ENCODE measurements around the gene FITM1.
A peak's percentile ranks its signal among the peaks of the same experiment; 100 is the strongest.

Gene FITM1

DNA sequence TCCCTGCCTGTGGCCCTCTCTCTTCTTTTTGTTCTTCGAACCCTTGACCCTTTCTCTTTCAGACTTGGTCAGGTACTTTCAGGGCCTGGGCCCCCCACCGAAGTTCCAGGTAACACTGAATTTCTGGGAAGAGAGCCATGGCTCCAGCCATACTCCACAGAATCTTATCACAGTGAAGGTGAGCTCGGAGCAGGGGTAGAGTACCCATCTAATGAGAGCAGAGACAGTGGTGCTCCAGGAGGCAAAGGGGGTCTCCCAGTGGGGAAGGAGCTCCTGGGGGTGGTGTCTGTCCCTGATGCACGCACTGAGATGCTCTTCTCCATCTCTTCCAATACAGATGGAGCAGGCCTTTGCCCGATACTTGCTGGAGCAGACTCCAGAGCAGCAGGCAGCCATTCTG lies 35.3 kb downstream of the FITM1 start:
- no peak for TF ChIP-seq POLR2AphosphoS5 (IDR thresholded peaks at IDR 0.05; ENCODE audit: low read depth)
- TF ChIP-seq, protein P1, sequence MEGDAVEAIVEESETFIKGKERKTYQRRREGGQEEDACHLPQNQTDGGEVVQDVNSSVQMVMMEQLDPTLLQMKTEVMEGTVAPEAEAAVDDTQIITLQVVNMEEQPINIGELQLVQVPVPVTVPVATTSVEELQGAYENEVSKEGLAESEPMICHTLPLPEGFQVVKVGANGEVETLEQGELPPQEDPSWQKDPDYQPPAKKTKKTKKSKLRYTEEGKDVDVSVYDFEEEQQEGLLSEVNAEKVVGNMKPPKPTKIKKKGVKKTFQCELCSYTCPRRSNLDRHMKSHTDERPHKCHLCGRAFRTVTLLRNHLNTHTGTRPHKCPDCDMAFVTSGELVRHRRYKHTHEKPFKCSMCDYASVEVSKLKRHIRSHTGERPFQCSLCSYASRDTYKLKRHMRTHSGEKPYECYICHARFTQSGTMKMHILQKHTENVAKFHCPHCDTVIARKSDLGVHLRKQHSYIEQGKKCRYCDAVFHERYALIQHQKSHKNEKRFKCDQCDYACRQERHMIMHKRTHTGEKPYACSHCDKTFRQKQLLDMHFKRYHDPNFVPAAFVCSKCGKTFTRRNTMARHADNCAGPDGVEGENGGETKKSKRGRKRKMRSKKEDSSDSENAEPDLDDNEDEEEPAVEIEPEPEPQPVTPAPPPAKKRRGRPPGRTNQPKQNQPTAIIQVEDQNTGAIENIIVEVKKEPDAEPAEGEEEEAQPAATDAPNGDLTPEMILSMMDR (IDR thresholded peaks at IDR 0.05; ENCODE audit: insufficient read depth, low read length), result no peak
- no peak for TF ChIP-seq GABPA (IDR thresholded peaks at IDR 0.05; ENCODE audit: low read depth)
- TF ChIP-seq, protein P2, sequence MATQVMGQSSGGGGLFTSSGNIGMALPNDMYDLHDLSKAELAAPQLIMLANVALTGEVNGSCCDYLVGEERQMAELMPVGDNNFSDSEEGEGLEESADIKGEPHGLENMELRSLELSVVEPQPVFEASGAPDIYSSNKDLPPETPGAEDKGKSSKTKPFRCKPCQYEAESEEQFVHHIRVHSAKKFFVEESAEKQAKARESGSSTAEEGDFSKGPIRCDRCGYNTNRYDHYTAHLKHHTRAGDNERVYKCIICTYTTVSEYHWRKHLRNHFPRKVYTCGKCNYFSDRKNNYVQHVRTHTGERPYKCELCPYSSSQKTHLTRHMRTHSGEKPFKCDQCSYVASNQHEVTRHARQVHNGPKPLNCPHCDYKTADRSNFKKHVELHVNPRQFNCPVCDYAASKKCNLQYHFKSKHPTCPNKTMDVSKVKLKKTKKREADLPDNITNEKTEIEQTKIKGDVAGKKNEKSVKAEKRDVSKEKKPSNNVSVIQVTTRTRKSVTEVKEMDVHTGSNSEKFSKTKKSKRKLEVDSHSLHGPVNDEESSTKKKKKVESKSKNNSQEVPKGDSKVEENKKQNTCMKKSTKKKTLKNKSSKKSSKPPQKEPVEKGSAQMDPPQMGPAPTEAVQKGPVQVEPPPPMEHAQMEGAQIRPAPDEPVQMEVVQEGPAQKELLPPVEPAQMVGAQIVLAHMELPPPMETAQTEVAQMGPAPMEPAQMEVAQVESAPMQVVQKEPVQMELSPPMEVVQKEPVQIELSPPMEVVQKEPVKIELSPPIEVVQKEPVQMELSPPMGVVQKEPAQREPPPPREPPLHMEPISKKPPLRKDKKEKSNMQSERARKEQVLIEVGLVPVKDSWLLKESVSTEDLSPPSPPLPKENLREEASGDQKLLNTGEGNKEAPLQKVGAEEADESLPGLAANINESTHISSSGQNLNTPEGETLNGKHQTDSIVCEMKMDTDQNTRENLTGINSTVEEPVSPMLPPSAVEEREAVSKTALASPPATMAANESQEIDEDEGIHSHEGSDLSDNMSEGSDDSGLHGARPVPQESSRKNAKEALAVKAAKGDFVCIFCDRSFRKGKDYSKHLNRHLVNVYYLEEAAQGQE (IDR thresholded peaks at IDR 0.05; ENCODE audit: insufficient replicate concordance, low read depth), result no peak
- TF ChIP-seq SPI1 (IDR thresholded peaks at IDR 0.05; ENCODE audit: borderline replicate concordance, low read depth), result no peak
- DNase-seq (ENCODE audit: low read depth in 1 of 2, low spot score in 1 of 2), result no peak
- H3K27ac ChIP-seq (replicated peaks), result no peak overlapping the region
- H3K4me3 ChIP-seq (replicated peaks; ENCODE audit: insufficient read depth, low read length), result no peak overlapping the region
- H3K27me3 ChIP-seq (ENCODE audit: insufficient read depth, poor library complexity, severe bottlenecking), result no peaks in the 10 kb centered on the region

DNA sequence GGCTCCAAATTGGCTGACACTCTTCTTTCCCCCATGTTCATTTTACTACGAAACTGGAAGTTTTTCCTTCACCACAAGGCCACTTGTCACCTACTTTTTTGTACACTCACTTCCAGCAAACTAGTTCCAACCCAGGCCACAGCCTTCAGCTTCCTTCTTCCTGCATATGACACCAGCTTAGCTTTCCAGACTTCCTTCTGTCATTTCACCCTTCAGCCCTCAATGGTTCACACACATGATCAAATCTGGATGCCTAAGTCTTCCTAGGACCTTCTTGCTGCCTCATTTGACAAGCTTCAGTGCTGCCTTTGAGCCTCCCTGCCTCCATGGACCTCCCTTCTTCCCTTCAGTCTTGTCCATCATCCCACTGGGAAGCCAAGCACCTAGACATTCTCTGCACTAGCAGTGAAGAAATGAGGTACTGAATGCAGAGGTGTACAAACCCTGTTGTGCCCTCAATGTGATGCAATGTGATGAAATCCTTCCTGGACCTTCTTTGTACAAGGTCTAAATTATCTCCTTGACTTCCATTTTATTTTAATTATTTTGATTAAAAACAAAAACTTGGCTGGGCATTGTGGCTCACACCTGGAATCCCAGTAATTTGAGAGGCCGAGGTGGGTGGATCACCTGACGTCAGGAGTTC lies 37.1 kb downstream of the FITM1 start:
- peak overlapping the region; percentile 34 for H3K27ac ChIP-seq (replicated peaks)
- H3K27me3 ChIP-seq (ENCODE audit: insufficient read depth, poor library complexity, severe bottlenecking), result no peaks in the 10 kb centered on the region
- DNase-seq (ENCODE audit: low read depth in 1 of 2, low spot score in 1 of 2), result peak in 1 of 2 experiments; percentile 56
- no peak overlapping the region for H3K4me3 ChIP-seq (replicated peaks; ENCODE audit: insufficient read depth, low read length)
- TF ChIP-seq, protein P1 (IDR thresholded peaks at IDR 0.05; ENCODE audit: insufficient read depth, low read length), result no peak
- TF ChIP-seq POLR2AphosphoS5 (IDR thresholded peaks at IDR 0.05; ENCODE audit: low read depth) (no peak), SPI1 (IDR thresholded peaks at IDR 0.05; ENCODE audit: borderline replicate concordance, low read depth) (no peak)

DNA sequence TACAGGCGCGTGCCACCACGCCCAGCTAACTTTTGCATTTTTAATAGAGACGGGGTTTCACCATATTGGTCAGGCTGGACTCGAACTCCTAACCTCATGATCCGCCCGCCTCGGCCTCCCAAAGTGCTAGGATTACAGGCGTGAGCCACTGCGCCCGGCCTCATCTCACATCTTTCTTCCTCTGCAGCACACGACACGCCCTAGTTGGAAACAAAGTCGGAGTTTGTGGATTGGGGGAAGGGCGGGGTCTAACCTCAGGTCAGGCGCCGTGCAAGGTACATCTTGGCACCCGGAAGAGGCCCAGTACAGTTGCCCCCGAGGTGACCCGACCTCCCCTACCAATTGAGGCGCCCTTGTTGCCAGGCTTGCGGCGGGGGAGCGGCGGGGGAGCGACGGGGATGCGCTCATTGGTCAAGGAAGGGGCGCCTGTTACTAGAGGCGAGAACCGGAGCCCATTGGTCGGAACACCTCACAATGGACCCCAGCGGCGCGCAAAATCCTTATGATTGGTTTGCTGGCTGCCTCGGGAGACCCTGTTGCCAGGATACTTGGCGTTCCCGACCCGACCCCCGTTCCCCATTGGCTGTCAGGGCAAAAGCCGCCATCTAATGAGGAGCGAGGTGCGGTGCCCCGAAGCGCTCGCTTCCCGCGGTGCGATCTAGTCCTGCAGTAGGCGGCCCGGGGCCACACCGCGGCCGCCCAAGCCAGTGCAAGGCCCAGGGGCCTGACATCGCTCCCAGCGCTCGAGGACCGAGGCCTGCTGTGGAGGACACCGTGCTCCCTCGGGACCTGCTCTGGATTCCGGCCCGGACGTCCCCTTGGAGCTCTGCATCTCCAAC lies 41.2 kb downstream of the FITM1 start, which contains the start of gene REC8:
Gene REC8, plus strand, starts transcription at position 659 of the 839 bp plus-strand sequence. CDS start 473 bp downstream, outside the sequence.
- H3K27me3 ChIP-seq (ENCODE audit: insufficient read depth, poor library complexity, severe bottlenecking), result no peaks in the 10 kb centered on the region
- no peak for DNase-seq (ENCODE audit: low read depth in 1 of 2, low spot score in 1 of 2)
- TF ChIP-seq, protein P1 (IDR thresholded peaks at IDR 0.05; ENCODE audit: insufficient read depth, low read length), result no peak
- TF ChIP-seq POLR2AphosphoS5 (IDR thresholded peaks at IDR 0.05; ENCODE audit: low read depth), result no peak
- no peak for TF ChIP-seq SPI1 (IDR thresholded peaks at IDR 0.05; ENCODE audit: borderline replicate concordance, low read depth)
- TF ChIP-seq, protein P2 (IDR thresholded peaks at IDR 0.05; ENCODE audit: insufficient replicate concordance, low read depth), result no peak
- no peak for TF ChIP-seq GABPA (IDR thresholded peaks at IDR 0.05; ENCODE audit: low read depth)
- no peak within 1 kb of the TSS for H3K4me3 ChIP-seq (replicated peaks; ENCODE audit: insufficient read depth, low read length)
- H3K27ac ChIP-seq (replicated peaks), result no peak within 1 kb of the TSS
